VCaP (cell line): Measurements from ENCODE around the gene PRR15L.
"Not testable (repeated sequence)": the region's sequence is repeated elsewhere in the genome, so short reads cannot be mapped to it uniquely, and the experiment has no call there.

Source experiments
- H3K27ac ChIP-seq: fragments of 450-650 bp; 2 replicates; pipeline ENCODE4 v1.5.1; 2017
- TF ChIP-seq, protein P1 (sequence below): fragments of 450-650 bp; conservative IDR thresholded peaks from 2 replicates; pipeline ENCODE4 v1.5.1; 2017; ENCODE audit warnings: mild to moderate bottlenecking, moderate library complexity

Gene PRR15L

DNA sequence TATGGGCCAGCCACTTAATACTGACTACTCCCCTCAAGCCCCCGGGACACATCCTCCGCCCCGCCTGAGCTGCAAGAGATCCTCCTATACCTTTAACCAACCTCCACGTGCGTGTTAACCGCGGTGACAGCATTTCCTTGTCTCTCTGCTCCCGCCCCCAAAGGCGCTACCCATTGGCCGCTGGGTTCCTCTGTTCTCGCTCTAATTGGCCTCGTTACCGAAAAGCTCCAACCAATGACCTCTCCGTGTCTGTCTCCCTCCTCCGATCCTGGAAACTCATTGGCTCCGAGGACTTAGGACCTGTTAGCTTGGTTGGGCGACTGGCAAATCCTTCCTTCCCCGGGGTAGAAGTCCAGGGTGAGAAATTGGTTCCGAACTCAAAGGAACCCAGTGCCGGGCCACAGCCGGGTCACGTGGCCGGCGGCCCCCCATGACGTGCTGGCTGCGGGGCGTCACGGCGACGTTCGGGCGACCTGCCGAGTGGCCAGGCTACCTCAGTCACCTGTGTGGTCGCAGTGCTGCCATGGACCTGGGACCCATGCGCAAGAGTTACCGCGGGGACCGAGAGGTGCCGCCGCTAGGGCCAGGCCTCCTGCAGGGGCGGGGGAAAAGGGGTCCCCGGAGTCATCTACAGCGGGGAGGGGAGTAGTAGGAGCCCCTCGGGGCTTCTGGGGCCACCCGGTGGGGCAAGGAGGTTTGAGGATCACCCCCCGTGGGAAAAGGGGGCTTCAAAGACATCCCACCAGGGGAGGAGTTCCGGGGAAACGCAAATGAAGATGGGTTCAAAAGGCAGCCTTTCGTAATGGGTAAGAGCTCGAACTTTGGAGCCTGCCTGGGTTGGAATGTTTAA, 16.2 kb downstream of the PRR15L start, which contains the start of gene PNPO:
PNPO (plus strand) TSS at position 326 of the 850 bp plus-strand sequence; CDS start at position 431, 105 bp downstream.
- peak within 1 kb of the TSS; percentile 87 for H3K27ac ChIP-seq
- TF ChIP-seq, protein P1, sequence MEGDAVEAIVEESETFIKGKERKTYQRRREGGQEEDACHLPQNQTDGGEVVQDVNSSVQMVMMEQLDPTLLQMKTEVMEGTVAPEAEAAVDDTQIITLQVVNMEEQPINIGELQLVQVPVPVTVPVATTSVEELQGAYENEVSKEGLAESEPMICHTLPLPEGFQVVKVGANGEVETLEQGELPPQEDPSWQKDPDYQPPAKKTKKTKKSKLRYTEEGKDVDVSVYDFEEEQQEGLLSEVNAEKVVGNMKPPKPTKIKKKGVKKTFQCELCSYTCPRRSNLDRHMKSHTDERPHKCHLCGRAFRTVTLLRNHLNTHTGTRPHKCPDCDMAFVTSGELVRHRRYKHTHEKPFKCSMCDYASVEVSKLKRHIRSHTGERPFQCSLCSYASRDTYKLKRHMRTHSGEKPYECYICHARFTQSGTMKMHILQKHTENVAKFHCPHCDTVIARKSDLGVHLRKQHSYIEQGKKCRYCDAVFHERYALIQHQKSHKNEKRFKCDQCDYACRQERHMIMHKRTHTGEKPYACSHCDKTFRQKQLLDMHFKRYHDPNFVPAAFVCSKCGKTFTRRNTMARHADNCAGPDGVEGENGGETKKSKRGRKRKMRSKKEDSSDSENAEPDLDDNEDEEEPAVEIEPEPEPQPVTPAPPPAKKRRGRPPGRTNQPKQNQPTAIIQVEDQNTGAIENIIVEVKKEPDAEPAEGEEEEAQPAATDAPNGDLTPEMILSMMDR, result 0 out of 2 replicates have a peak, but pooled peaks have one; percentile 11

DNA sequence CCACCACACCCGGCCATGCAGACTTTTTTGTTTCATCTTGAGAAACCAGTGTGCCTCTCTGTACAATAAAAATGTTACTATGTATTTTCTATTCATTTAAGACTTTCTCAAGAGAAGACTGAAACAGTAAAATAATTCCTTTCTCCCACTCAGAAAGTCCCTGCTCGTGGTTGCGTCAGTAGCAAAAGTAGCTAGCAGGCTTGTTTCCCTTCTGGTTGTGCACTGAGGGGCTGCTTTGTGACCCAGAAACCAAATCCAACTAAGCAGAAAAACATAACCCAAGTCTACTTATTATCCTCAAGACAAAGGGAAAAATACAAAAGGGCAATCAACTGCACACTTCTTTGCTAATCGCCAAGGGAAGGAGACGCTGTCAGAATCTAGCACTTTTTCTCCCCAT, 19.7 kb downstream of the PRR15L start:
- TF ChIP-seq, protein P1, result no peak
- H3K27ac ChIP-seq, result no peak overlapping the region

DNA sequence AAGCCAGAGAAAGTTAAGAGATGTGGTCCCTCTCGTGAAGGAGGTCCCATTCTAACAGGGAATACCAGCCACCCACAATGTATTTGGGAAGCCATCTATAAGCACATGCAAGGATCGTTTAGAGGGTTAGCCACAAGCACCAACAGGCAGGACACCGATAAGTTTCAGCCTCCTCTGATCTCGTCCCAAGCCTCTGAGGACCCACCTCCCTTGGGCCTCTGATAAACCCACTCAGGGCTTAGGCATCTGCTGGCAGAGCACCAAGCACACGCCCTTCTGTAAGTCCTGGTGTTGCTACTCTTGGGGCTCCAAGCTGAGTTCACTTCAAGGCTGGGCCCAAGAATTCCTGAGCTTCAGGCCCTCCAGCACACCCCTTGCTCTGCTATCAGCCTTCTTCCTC, 21.7 kb downstream of the PRR15L start:
- no peak overlapping the region for H3K27ac ChIP-seq

DNA sequence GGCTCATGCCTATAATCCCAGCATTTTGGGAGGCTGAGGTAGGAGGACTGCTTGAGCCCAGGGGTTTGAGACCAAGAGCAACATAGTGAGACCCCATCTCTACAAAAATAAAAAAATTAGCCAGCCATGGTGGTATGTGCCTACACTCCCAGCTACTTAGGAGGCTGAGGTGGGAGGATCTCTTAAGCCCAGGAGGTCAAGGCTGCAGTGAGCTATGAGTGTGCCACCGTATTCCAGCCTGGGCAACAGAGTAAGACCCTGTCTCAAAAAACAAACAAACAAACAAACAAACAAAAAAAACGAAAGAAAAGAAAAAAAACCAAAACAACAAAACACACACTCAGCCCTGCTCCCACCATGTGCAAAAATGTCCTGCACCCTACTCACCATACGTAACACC, 22.2 kb downstream of the PRR15L start:
- H3K27ac ChIP-seq, result not testable (repeated sequence)

More for the DNA sequence above, 21.7 kb downstream of the PRR15L start:
- TF ChIP-seq, protein P1, result no peak

DNA sequence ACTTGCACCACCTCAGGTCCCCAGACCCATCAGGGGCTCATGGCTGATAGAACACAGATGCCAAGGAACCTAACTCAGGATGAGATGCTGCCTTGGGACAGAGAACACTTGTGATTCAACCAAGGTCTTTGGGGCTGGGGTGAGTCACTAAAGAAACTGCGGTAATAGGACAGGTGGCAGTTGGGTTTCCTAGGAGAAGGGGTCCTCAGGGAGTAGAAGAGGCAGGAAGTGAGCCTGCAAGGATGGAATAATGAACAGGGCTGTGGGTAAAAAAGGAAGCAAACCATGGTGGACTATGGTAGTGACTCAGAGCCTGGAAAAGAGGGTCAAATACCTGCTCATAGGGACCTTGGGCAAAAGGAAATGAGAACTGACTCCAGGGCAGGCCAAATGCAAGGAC, 22.8 kb downstream of the PRR15L start:
- H3K27ac ChIP-seq, result no peak overlapping the region
- TF ChIP-seq, protein P1, result no peak

DNA sequence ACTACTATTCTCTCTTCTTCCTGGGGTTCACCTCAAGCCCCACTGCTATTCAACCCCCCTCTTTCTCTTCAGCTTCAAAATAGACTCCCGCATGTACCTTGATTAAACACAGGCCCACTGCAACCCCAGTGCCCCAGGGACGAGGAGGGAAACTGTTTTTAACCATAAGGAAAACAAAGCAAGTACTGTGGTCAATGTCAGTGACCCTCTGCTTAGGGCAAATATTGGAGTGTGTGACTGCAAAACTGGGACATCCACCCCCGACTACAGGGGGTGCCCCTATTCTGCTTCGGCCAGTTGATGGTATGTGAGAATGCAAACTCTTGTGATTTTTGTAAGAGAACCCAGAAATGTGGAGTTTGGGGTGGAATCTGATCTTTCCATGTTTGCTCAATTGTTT, 25.8 kb downstream of the PRR15L start:
- TF ChIP-seq, protein P1, result no peak
- H3K27ac ChIP-seq, result no peak overlapping the region

DNA sequence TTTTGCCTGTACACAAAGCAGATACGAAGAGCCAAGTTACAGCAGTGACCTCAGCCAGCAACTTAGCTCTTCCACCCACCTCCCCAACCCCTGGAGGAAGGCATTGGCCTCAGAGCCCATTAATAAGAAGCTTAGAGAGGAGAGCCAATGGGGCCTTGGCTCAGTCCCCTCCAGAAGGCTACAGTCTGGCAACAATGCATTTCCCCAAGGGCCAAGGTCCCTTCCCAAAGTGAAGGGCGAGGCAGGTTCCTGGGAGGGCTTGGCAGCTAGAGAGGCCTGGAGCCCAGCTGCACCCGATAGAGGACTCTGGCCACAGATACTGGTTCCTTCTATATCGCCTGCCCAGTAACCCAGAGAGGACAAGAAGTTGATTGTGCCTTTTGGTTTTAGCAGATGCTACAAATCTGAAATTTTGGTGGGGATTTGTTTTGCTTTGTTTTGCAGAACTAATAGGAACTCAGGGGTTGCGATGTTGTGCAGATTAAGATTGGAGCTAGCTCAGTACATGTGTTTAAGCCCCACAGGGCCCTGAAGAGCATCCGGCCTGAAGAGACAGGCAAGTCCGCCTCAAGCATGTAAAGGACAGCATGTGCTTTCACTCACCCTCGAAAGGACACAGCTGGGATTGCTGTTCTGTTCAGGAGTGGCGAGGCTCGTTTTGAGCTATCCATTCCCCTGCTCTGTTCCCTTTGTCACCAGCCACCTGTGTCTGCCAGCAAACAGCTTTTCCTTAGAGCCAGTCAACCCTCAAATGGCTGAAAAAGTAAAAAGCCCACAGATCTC, 28.3 kb downstream of the PRR15L start:
- H3K27ac ChIP-seq, result no peak overlapping the region

More for the DNA sequence above, 28.3 kb downstream of the PRR15L start:
- TF ChIP-seq, protein P1, result no peak
